ENCODE measurements around the gene HELZ2.
"Not testable (repeated sequence)": the region's sequence is repeated elsewhere in the genome, so short reads cannot be mapped to it uniquely, and the experiment has no call there.

DNA sequence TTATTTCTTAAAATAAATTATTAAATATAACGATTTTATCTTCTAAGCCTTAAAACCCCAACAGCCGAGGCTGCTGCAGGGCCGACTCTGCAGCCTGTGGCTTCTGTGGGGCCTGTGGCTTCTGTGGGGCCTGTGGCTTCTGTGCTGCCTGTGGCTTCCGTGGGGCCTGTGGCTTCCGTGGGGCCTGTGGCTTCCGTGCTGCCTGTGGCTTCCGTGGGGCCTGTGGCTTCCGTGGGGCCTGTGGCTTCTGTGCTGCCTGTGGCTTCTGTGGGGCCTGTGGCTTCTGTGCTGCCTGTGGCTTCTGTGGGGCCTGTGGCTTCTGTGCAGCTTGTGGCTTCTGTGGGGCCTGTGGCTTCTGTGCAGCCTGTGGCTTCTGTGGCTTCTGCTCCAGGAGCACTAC lies 27.6 kb upstream of the HELZ2 start:
- TF ChIP-seq POLR2A, EP300 (IDR thresholded peaks at IDR 0.05): not testable (repeated sequence)
- TF ChIP-seq, protein P1, sequence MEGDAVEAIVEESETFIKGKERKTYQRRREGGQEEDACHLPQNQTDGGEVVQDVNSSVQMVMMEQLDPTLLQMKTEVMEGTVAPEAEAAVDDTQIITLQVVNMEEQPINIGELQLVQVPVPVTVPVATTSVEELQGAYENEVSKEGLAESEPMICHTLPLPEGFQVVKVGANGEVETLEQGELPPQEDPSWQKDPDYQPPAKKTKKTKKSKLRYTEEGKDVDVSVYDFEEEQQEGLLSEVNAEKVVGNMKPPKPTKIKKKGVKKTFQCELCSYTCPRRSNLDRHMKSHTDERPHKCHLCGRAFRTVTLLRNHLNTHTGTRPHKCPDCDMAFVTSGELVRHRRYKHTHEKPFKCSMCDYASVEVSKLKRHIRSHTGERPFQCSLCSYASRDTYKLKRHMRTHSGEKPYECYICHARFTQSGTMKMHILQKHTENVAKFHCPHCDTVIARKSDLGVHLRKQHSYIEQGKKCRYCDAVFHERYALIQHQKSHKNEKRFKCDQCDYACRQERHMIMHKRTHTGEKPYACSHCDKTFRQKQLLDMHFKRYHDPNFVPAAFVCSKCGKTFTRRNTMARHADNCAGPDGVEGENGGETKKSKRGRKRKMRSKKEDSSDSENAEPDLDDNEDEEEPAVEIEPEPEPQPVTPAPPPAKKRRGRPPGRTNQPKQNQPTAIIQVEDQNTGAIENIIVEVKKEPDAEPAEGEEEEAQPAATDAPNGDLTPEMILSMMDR (IDR thresholded peaks at IDR 0.05), result not testable (repeated sequence)
